SH-SY5Y (cell line): ENCODE measurements around the gene GAB4.

Source experiments
- GATA2 ChIP-seq: IDR thresholded peaks from 2 replicates; pipeline ENCODE4 v1.6.1; 2011; ENCODE audit warnings: mild to moderate bottlenecking, low read depth, low read length
- GATA3 ChIP-seq: IDR thresholded peaks from 2 replicates; pipeline ENCODE4 v1.6.1; 2011; ENCODE audit warnings: low read depth, mild to moderate bottlenecking, low read length, moderate library complexity

- TF ChIP-seq GATA2, result no peak
- TF ChIP-seq GATA3, result no peak
Observed at GRCh38 chr22:16915701-16916100, 92.3 kb downstream of the GAB4 start.
